DMS114 treated with DMSO at 0.1 percent for 48 hours (cell line): ENCODE data around the gene PPP2R2C.

Experiments
- DNase-seq: peaks from one replicate; lab custom pipeline; 2025; ENCODE audit not compliant: unreplicated experiment; lab: John Stamatoyannopoulos, UW

The PPP2R2C gene

GRCh38 chr4:6426571-6427438 is 45.6 kb downstream of the PPP2R2C start:
- no peak for DNase-seq

GRCh38 chr4:6425911-6426310 is 46.5 kb downstream of the PPP2R2C start:
- DNase-seq = no peak

- DNase-seq = no peak
Measured at GRCh38 chr4:6425336-6425735, 47.1 kb downstream of the PPP2R2C start.

DNA sequence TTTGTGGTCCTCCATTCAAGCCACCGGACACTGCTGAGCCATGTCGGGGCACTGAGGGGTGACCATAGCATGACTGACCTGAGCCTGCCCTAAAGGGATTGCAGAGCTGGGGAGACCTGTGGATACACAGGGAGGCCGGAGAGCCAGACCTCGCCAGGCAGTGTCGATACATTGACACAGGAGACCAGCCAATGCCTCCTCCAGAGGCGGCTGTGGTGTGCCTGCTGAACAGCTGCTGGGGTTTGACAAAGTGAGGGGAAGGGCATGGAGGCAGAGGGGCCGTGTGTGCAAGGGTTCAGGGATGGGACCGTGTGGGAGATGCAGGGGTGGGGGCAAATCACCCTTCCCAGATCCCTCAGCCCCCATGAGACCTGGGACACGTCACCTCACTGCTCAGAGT is 48.0 kb downstream of the PPP2R2C start:
- no peak for DNase-seq

DNA sequence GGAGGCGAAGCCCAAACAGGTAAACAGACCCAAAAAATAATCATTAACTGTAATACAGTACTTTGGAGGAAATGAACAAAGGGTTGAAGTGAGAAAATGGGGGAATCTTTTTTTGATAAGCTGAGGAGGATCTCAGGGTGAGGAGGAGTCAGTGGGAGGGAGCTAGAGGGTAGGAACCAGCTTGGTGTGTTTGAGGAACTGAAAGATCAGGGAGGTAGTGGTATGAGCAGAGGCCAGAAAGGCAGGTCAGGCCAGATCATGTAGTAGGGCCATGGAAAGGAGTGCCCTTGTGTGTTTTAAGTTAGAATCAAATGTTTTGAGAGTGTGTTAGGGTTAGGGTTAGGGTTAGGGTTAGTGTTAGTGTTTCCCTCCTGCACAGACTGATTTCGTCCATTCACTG is 48.8 kb downstream of the PPP2R2C start:
- no peak for DNase-seq

- no peak for DNase-seq
Measured at GRCh38 chr4:6422866-6423265, 49.5 kb downstream of the PPP2R2C start.

DNA sequence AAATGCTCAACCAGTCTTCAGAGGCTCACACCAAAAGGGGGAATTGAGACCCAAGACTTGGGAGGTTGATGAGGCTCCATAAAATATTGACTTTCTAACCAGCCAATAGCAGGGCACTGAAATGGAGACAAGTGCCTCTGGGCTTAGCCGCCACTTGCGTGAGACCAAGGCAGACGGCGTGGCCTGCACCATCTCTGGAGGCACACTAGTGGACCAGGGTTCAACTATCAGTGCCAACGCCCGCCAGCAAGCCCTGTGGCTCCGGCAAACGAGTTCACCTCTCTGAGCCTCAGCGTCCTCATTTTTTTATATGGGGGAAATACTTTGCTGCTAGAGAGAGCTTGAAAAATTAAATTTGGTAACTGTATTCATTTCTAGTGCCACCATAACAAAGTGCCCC is 50.3 kb downstream of the PPP2R2C start:
- no peak for DNase-seq

DNA sequence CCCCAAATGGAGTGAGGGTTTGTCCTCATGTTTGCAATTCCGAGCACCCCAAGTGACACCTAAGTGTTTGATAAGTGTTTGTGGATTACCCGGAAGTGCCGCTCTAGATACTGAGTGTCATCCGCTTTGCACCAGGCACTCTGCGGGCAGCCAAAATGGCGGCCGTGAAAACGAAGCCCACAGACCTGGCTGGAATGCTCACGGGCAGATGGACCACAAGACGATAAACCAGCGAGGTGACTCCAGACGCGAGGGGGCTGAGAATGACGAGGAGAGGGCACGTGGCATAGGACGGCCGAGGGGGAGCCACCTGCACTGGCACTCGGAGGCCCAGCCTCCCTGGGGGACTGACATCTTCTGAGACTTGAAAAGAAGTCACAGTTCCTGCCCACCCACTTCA is 51.0 kb downstream of the PPP2R2C start:
- DNase-seq = no peak

DNA sequence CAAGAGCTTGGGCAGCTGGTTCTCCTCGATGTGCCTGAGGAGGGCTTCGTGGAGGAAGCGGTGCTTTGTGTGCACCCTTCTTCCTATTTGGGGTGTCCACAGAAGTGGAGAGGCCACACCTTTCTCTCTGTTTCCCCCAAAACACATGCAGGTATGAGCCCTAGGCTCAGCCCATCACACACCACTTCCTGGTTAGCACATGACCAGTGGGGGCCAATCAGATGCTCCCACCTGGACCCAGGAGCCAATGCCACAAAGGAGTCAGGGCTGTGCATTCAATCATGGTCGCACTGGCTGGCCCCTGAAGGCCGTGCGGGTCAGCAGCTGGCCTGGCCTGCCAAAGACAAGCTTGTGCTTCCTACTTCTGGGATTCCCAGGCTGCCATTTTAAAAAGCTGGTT is 51.4 kb downstream of the PPP2R2C start:
- DNase-seq = no peak

DNA sequence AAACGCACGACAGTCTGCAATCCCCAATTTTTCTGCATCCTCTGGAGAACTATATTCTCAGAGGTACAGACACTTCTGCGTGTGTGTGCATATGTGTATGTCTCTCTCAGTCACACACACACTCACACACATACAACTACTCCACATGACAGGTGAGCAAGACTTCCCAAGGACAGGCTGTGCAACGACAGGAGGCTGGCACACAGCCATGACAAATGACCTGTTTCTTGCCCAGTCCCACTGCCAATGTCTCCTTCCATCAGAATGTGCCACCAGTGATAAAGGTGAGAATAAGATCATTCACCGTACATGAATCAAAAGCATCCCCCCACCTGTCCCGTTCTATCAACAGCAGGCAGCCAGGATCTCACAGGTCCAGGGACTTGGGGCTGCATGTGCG is 52.4 kb downstream of the PPP2R2C start:
- no peak for DNase-seq

GRCh38 chr4:6419452-6420028 is 52.9 kb downstream of the PPP2R2C start:
- DNase-seq = no peak

- no peak for DNase-seq
Measured at GRCh38 chr4:6418193-6418755, 54.1 kb downstream of the PPP2R2C start.

DNA sequence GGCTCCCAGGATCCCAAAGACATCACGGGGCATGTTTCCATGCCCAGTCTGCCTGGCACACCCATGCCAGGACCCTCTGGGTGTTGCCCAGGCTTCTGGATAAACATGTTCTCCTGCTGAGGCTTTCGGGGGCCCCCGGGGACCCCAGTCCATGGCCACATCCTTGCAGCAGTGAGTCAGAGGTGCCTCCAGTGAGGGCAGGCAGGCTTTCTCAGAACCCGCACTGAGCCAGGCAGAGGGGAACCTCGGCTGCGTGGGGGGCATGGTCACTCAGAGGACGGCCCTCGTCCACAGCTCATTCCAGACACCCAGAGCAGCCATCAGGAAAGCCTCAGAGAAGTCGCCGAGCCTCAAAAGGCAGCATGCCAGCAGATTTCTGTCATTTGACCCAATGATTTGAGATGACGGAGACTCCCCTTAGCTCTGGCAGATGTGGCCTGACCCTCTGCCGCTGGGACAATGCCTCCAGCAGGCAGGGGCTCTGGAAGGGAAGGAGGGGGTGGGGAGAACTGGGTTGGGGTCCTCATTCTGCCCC is 54.8 kb downstream of the PPP2R2C start:
- no peak for DNase-seq

GRCh38 chr4:6416518-6417286 is 55.7 kb downstream of the PPP2R2C start:
- DNase-seq = no peak

- no peak for DNase-seq
Measured at GRCh38 chr4:6415031-6415705, 57.2 kb downstream of the PPP2R2C start.

- DNase-seq = no peak
Measured at GRCh38 chr4:6414578-6414977, 57.8 kb downstream of the PPP2R2C start.

- DNase-seq = no peak
Measured at GRCh38 chr4:6410664-6411063, 61.8 kb downstream of the PPP2R2C start.

DNA sequence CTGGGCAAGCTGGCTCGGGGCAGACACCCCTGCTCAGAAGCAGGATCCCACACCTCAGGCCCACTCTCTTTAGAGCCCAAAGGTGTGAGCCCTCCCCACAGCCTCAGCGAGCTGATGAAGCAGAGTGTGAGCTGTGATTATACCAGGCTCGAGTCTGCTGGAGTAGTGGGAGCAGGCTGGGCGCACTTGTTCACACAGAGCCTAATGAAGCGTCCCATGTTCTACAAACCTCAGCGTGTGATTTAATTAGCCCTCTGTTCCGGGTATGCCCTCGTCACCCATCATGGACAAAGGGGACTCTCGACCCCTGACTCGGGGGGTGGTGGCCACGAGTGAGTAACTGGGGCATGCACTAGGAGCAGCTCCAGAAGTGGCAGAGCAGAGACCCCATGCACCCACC is 62.3 kb downstream of the PPP2R2C start:
- DNase-seq = no peak

DNA sequence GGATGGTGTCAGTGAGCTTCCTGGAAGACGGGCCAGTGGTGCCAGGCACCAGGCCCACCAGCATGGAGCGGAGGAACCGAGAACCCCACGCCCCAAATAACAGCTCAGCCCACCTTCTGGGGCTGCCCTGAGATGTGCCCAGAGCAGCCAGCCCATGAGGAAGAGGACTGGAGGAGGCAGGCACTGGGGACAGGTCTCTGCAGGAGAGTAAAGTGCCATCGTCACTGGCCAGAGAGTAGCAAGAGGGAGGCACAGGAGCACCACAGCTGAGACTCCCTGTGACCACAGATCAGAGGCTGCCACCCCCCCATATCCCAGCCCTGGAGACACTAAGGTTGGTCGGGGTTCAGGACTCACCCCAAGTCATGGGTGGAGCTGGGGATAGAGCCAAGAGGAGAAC is 63.0 kb downstream of the PPP2R2C start:
- DNase-seq = no peak

- no peak for DNase-seq
Measured at GRCh38 chr4:6408263-6408662, 64.2 kb downstream of the PPP2R2C start.

DNA sequence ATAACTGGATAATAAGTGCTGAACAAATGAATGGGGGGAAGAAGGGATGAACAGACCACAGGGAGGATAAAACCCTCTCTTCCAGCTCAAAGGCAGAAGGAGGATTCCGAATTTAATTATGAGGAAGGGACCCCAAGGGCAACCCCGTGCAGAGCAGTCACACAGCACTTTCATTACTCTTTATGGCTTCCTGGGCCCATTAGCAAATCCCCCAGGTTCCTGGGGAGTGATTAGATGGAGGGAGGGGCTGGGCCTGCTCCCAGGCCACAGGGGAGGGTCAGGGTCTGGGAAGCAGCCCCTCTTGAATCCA is 67.1 kb downstream of the PPP2R2C start:
- DNase-seq = no peak
